ENCODE data around the gene GUSB. TPM values are rescaled to one million over a fixed set of nuclear protein-coding genes. Genes with fewer than 3 reads are reported as not detected.

The GUSB gene
- total RNA-seq, 1 experiment from 2014 or later: 62.0 TPM

DNA sequence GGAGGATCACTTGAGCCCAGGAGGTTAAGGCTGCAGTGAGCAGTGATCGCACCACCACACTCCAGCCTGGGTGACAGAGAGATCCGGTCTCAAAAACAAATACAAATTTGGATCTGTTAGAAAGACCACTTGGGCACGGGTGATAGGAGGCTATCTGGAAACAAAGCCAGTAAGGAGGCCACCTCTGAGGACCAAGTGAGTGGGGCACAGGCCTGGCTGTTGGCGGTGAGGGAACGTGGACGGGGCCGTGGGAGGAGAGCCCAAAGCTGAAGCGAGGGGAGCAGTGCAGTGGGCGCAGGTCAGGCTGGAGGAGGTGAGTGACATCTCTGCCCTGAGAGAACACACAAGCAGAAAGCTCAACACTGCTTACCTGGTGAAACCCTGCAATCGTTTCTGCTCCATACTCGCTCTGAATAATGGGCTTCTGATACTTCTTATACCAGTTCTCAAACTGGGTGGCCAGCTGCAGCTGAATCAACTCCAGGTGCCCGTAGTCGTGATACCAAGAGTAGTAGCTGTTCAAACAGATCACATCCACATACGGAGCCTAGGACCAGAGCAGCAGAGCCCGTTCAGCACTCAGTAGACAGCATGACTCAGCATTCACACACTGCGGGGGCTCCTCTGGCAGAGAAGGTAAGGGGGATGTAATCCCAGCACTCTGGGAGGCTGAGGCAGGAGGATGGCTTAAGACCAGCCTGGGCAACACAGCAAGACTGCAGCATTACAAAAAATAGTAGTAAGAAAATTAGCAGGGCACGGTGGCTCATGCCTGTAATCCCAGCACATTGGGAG, 14.5 kb downstream of the GUSB start:
- no peak overlapping the region for H3K9ac ChIP-seq (ENCODE audit: extremely low read depth, insufficient read length, low read length)
- peak overlapping the region in 1 of 3 experiments; percentile 77; a peak in 2 of 7 replicates for H3K27ac Mint-ChIP-seq
- TF ChIP-seq, protein P1, sequence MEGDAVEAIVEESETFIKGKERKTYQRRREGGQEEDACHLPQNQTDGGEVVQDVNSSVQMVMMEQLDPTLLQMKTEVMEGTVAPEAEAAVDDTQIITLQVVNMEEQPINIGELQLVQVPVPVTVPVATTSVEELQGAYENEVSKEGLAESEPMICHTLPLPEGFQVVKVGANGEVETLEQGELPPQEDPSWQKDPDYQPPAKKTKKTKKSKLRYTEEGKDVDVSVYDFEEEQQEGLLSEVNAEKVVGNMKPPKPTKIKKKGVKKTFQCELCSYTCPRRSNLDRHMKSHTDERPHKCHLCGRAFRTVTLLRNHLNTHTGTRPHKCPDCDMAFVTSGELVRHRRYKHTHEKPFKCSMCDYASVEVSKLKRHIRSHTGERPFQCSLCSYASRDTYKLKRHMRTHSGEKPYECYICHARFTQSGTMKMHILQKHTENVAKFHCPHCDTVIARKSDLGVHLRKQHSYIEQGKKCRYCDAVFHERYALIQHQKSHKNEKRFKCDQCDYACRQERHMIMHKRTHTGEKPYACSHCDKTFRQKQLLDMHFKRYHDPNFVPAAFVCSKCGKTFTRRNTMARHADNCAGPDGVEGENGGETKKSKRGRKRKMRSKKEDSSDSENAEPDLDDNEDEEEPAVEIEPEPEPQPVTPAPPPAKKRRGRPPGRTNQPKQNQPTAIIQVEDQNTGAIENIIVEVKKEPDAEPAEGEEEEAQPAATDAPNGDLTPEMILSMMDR (conservative IDR thresholded peaks at IDR 0.05): no peak
- H3K23me2 ChIP-seq (ENCODE audit: insufficient read length, low read depth, low read length, poor library complexity, severe bottlenecking): no peaks in the 10 kb centered on the region
- H3K27me3 Mint-ChIP-seq (ENCODE audit: low read depth): no peaks in the 10 kb centered on the region
- H3K4me2 ChIP-seq (ENCODE audit: insufficient read depth, insufficient read length, low read length): no peak overlapping the region
- H3K79me1 ChIP-seq (ENCODE audit: insufficient read depth, low read depth, low read length, poor library complexity, severe bottlenecking): no peaks in the 10 kb centered on the region
- WGBS (ENCODE audit: extremely low coverage, insufficient read length, low lambda C conversion rate): no CpG with 5 or more reads among the region's 17 CpGs
- H3K14ac ChIP-seq (ENCODE audit: insufficient read depth, low read length): no peak overlapping the region
- no peak overlapping the region for H2BK12ac ChIP-seq (ENCODE audit: insufficient read length, low read depth, low read length)
- H4K91ac ChIP-seq (ENCODE audit: insufficient read length, low read depth, low read length): no peak overlapping the region
- no peak for DNase-seq
- H2BK20ac ChIP-seq (ENCODE audit: low read depth, low read length, poor library complexity, severe bottlenecking): no peak overlapping the region
- H2BK5ac ChIP-seq (ENCODE audit: insufficient read length, low read length): no peak overlapping the region
- no peak overlapping the region for H2AFZ ChIP-seq (ENCODE audit: low read length)
- H3K9me3 Mint-ChIP-seq: no peaks in the 10 kb centered on the region
- no peak overlapping the region for H4K5ac ChIP-seq (ENCODE audit: insufficient read length, low read depth, low read length)
- no peak overlapping the region for H3K27ac ChIP-seq (ENCODE audit: insufficient read length, low read depth, low read length)
- H3K4me3 Mint-ChIP-seq: no peak overlapping the region; a peak in 2 of 5 replicates
- no peaks in the 10 kb centered on the region for H3K4me1 Mint-ChIP-seq
- H4K20me1 ChIP-seq (ENCODE audit: control insufficient read depth, insufficient read depth, insufficient read length): no peaks in the 10 kb centered on the region
- no peaks in the 10 kb centered on the region for H3K27me3 ChIP-seq (ENCODE audit: insufficient read depth, low read length)
- H2BK15ac ChIP-seq (ENCODE audit: low read depth, low read length): no peak overlapping the region
- H3K56ac ChIP-seq (ENCODE audit: insufficient read length, low read depth, low read length): no peak overlapping the region
- H2BK120ac ChIP-seq (ENCODE audit: low read depth, low read length, poor library complexity, severe bottlenecking): no peak overlapping the region
- no peak overlapping the region for H3K23ac ChIP-seq (ENCODE audit: insufficient read length, low read depth, low read length)
- H3T11ph ChIP-seq (ENCODE audit: low read length): no peak overlapping the region
- H2AK5ac ChIP-seq (ENCODE audit: insufficient read length, low read length): no peak overlapping the region
- no peak overlapping the region for H3K18ac ChIP-seq (ENCODE audit: insufficient read length, low read depth, low read length)
- H3K79me2 ChIP-seq (ENCODE audit: insufficient read depth, low read length): no peaks in the 10 kb centered on the region
- peaks cover 47 to 94% (median 80%) of the 10 kb centered on the region in 3 experiments; a peak in 6 of 7 replicates for H3K36me3 Mint-ChIP-seq (ENCODE audit: insufficient read depth in 1 of 3, low read depth in 3 of 3)
- no peak overlapping the region for H3K4ac ChIP-seq (ENCODE audit: low read depth, low read length)
- no peak overlapping the region for H4K8ac ChIP-seq (replicated peaks; ENCODE audit: insufficient read length, low read depth, low read length)
- H3K9me3 ChIP-seq (ENCODE audit: control insufficient read depth, low read depth, low read length): no peaks in the 10 kb centered on the region
- no peaks in the 10 kb centered on the region for H3K4me1 ChIP-seq (ENCODE audit: insufficient read depth, low read length)
